ENCODE measurements around the gene CSPG4. TPM values are rescaled to one million over a fixed set of nuclear protein-coding genes. Genes with fewer than 3 reads are reported as not detected.
A peak's percentile ranks its signal among the peaks of the same experiment; 100 is the strongest.

Gene CSPG4
- total and polyA plus RNA-seq, 2 of the 13 experiments (the other 11 are each of a cell fraction or from before 2014, with no cell fraction given): 0.01 to 0.04 TPM

DNA sequence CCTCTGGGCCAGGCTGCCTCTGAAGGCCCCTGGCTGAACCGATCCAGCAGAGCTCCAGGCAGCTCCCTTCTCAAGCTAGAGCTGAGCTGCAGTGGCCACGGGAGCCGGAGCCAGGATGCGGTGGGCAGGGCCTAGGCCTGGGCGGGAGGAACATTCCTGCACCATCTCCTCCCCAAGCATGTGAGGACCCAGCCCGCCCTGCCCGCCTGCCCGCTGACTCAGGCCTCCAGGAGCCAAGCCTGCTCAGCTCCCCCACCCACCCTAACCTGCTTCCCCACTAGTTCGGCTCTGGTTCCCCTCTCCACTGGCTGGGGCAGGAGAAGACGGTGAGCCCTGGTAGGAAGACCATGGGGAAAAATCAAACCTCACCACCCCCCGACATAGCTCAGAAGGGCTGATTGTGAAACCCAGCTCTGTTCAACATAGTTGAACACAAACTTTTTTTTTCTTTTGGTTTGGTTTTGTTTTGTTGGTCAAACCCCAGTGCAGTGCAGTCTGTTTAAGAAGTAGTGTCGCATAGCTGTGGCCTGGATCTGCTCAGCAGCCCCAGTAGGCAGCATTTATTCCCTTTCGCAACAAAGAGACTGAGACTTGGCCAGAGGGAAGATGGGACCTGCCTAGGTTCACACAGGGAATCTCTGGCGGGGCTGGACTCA lies 51.4 kb downstream of the CSPG4 start (continued):
- TF ChIP-seq, protein P1, sequence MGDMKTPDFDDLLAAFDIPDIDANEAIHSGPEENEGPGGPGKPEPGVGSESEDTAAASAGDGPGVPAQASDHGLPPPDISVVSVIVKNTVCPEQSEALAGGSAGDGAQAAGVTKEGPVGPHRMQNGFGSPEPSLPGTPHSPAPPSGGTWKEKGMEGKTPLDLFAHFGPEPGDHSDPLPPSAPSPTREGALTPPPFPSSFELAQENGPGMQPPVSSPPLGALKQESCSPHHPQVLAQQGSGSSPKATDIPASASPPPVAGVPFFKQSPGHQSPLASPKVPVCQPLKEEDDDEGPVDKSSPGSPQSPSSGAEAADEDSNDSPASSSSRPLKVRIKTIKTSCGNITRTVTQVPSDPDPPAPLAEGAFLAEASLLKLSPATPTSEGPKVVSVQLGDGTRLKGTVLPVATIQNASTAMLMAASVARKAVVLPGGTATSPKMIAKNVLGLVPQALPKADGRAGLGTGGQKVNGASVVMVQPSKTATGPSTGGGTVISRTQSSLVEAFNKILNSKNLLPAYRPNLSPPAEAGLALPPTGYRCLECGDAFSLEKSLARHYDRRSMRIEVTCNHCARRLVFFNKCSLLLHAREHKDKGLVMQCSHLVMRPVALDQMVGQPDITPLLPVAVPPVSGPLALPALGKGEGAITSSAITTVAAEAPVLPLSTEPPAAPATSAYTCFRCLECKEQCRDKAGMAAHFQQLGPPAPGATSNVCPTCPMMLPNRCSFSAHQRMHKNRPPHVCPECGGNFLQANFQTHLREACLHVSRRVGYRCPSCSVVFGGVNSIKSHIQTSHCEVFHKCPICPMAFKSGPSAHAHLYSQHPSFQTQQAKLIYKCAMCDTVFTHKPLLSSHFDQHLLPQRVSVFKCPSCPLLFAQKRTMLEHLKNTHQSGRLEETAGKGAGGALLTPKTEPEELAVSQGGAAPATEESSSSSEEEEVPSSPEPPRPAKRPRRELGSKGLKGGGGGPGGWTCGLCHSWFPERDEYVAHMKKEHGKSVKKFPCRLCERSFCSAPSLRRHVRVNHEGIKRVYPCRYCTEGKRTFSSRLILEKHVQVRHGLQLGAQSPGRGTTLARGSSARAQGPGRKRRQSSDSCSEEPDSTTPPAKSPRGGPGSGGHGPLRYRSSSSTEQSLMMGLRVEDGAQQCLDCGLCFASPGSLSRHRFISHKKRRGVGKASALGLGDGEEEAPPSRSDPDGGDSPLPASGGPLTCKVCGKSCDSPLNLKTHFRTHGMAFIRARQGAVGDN (CRISPR knock-in tag; IDR thresholded peaks at IDR 0.05): peak; percentile 74

DNA sequence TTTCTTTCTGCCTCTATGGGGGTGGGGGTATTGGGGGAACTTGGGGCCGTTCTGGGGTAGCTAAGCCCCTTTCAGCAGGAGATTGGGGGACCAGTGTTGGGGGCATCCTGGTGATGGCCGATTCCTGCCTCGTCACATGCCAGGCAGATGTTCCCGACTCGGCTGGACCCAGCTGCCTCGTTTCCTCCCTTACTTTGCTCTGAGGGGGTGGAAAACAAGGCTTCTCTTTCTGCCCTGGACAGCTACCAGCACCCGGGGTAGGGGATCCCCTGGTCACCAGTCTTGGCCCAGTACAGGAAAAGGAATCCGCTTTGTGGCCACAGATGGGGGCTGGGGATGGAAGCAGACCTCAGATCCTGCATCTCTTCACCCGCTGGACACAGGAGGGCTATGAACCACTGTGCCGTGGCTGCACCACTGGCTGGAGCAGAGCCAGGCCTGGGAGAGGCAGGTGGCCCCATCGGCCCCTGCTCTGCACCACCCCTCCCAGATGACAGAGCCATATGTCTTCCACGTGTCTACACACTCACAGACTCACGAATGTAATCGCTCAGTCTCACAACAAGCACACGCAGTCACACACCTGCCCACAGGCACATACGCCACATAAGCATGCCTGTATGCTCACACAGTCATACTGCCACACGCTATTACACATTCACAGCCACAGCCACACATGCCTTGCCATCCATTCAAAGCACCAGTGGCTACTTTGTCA lies 52.6 kb downstream of the CSPG4 start:
- Histone ChIP-seq H3K9me3 (ENCODE audit: low read length) (no peaks in the 10 kb centered on the region), H3K4me3 (replicated peaks in 1 of 3; ENCODE audit: insufficient read depth in 1 of 3, low read depth in 2 of 3, low read length in 3 of 3) (no peak overlapping the region), H3K9ac (ENCODE audit: insufficient read depth, low read depth, low read length) (no peak overlapping the region), H3K27ac (ENCODE audit: extremely low read length, insufficient read depth, low read length) (no peak overlapping the region), H3K4me2 (ENCODE audit: low read depth, low read length) (no peak overlapping the region), H3K27me3 (ENCODE audit: control insufficient read depth in 1 of 2, insufficient read depth in 2 of 2, low read length in 2 of 2) (no peaks in the 10 kb centered on the region), H4K20me1 (ENCODE audit: insufficient read depth, low read length) (peaks cover 13% of the 10 kb centered on the region; the same call in 1 of the 2 replicates), H3K79me2 (ENCODE audit: insufficient read depth, low read length) (peaks cover 12% of the 10 kb centered on the region), H3K36me3 (replicated peaks in 1 of 2; ENCODE audit: control insufficient read depth in 1 of 2, insufficient read depth in 2 of 2, low read length in 2 of 2) (peaks cover 11 to 30% of the 10 kb centered on the region in 2 experiments; a peak in 4 of 5 replicates), H3K4me1 (ENCODE audit: insufficient read depth, low read length) (peaks cover 48% of the 10 kb centered on the region), H2AFZ (ENCODE audit: low read length) (no peak overlapping the region)
- DNase-seq (ENCODE audit: low spot score) (no peak), FAIRE-seq (no peak), ATAC-seq (no peak)
- intact Hi-C loops (cut with micrococcal nuclease; ENCODE audit: unreplicated experiment): no loop called here
- ChIA-PET CTCF (ENCODE audit: low intra/inter-chr PET ratio, low total read pairs) (no interaction called here), POLR2A (interaction anchor here (1.0 to 3.2 kb wide), 7 partner anchors 8 to 208 kb away, joined by 3 to 20 read pairs (median 8); partner anchors contain the start of genes IMP3, SIN3A and SNX33)
- BruUV-seq (replicated peaks): no TSS peak
- WGBS (ENCODE audit: low lambda C conversion rate): 91% methylated on average over 13 of the region's 17 CpGs
- in situ Hi-C loops (cut with HindIII; ENCODE audit: extremely low pct_ligation_motif_present, low pct_unique_long_range_greater_than_20kb): no loop called here
- TF ChIP-seq WIZ (CRISPR knock-in tag; IDR thresholded peaks at IDR 0.05): no peak
- no peak for TF ChIP-seq ZNF251 (CRISPR knock-in tag; IDR thresholded peaks at IDR 0.05)
- no peak for TF ChIP-seq TRIM24 (CRISPR knock-in tag; IDR thresholded peaks at IDR 0.05)
- TF ChIP-seq, protein P2, sequence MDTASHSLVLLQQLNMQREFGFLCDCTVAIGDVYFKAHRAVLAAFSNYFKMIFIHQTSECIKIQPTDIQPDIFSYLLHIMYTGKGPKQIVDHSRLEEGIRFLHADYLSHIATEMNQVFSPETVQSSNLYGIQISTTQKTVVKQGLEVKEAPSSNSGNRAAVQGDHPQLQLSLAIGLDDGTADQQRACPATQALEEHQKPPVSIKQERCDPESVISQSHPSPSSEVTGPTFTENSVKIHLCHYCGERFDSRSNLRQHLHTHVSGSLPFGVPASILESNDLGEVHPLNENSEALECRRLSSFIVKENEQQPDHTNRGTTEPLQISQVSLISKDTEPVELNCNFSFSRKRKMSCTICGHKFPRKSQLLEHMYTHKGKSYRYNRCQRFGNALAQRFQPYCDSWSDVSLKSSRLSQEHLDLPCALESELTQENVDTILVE (CRISPR knock-in tag; IDR thresholded peaks at IDR 0.05): no peak
- no peak for TF ChIP-seq ZNF883 (CRISPR knock-in tag; IDR thresholded peaks at IDR 0.05; ENCODE audit: not compliant biosample characterization)
- no peak for TF ChIP-seq ZNF441 (CRISPR knock-in tag; IDR thresholded peaks at IDR 0.05; ENCODE audit: borderline replicate concordance)
- TF ChIP-seq, protein P3, sequence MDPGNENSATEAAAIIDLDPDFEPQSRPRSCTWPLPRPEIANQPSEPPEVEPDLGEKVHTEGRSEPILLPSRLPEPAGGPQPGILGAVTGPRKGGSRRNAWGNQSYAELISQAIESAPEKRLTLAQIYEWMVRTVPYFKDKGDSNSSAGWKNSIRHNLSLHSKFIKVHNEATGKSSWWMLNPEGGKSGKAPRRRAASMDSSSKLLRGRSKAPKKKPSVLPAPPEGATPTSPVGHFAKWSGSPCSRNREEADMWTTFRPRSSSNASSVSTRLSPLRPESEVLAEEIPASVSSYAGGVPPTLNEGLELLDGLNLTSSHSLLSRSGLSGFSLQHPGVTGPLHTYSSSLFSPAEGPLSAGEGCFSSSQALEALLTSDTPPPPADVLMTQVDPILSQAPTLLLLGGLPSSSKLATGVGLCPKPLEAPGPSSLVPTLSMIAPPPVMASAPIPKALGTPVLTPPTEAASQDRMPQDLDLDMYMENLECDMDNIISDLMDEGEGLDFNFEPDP (CRISPR knock-in tag; conservative IDR thresholded peaks at IDR 0.05): no peak
- TF ChIP-seq RFXAP (CRISPR knock-in tag; IDR thresholded peaks at IDR 0.05; ENCODE audit: borderline replicate concordance): no peak
- TF ChIP-seq DNMT1 (CRISPR knock-in tag; IDR thresholded peaks at IDR 0.05): no peak
- no peak for TF ChIP-seq ZNF562 (CRISPR knock-in tag; IDR thresholded peaks at IDR 0.05; ENCODE audit: borderline replicate concordance)
- TF ChIP-seq ZNF766 (CRISPR knock-in tag; IDR thresholded peaks at IDR 0.05; ENCODE audit: borderline replicate concordance): no peak
- no peak for TF ChIP-seq NFKBIZ (CRISPR knock-in tag; IDR thresholded peaks at IDR 0.05)
- TF ChIP-seq ZNF589 (CRISPR knock-in tag; conservative IDR thresholded peaks at IDR 0.05): no peak

Measured in HepG2 (cell line).